22Rv1 (cell line): ENCODE measurements around the gene PKNOX2.

Experiments used
- CTCF ChIP-seq: fragments of 450-650 bp; IDR thresholded peaks from 2 replicates; pipeline ENCODE4 v1.5.1; 2017; ENCODE audit warnings: mild to moderate bottlenecking
- ZFX ChIP-seq: fragments of 450-650 bp; IDR thresholded peaks from 2 replicates; pipeline ENCODE4 v1.6.1; 2017; ENCODE audit warnings: antibody characterized with exemption, borderline replicate concordance

GRCh38 chr11:125157953-125158680, 6.4 kb upstream of the PKNOX2 start:
- TF ChIP-seq CTCF: no peak
- TF ChIP-seq ZFX: no peak
